T-helper 1 cell treated with Interleukin-12 subunit alpha and Interleukin-12 subunit beta and Interleukin-4 antibody, amounts not matched to agents 30 μg/mL and 1 μg/mL, for 36 hours (primary cell): ENCODE data around the gene WNT7B.

ENCODE experiments used
- H3K27ac Mint-ChIP-seq: one replicate; pipeline ENCODE4 v1.8.0; 2021; ENCODE audit warnings: mild to moderate bottlenecking, mixed read lengths
- H3K27me3 Mint-ChIP-seq: one replicate; pipeline ENCODE4 v1.8.0; 2021; ENCODE audit warnings: low read depth, mixed read lengths
- H3K36me3 Mint-ChIP-seq: one replicate; pipeline ENCODE4 v1.8.0; 2021; ENCODE audit warnings: low read depth, mixed read lengths
- H3K4me1 Mint-ChIP-seq: one replicate; pipeline ENCODE4 v1.8.0; 2021; ENCODE audit warnings: low read depth, mixed read lengths
- H3K4me3 Mint-ChIP-seq: one replicate; pipeline ENCODE4 v1.8.0; 2021; ENCODE audit warnings: mild to moderate bottlenecking, moderate library complexity, mixed read lengths
- H3K9me3 Mint-ChIP-seq: one replicate; pipeline ENCODE4 v1.8.0; 2021; ENCODE audit warnings: mixed read lengths

Gene WNT7B

GRCh38 chr22:46002757-46003270 lies 25.9 kb upstream of the WNT7B start:
- H3K4me3 Mint-ChIP-seq: no peak overlapping the region
- no peaks in the 10 kb centered on the region for H3K27me3 Mint-ChIP-seq
- H3K9me3 Mint-ChIP-seq: no peaks in the 10 kb centered on the region
- H3K36me3 Mint-ChIP-seq: no peaks in the 10 kb centered on the region
- H3K27ac Mint-ChIP-seq: no peak overlapping the region
- H3K4me1 Mint-ChIP-seq: peaks cover 3% of the 10 kb centered on the region

- no peaks in the 10 kb centered on the region for H3K9me3 Mint-ChIP-seq
- no peak overlapping the region for H3K4me3 Mint-ChIP-seq
- no peaks in the 10 kb centered on the region for H3K36me3 Mint-ChIP-seq
- H3K27me3 Mint-ChIP-seq: no peaks in the 10 kb centered on the region
- no peak overlapping the region for H3K27ac Mint-ChIP-seq
- H3K4me1 Mint-ChIP-seq: peaks cover 3% of the 10 kb centered on the region
Observed at GRCh38 chr22:46001426-46002106, 24.6 kb upstream of the WNT7B start.

GRCh38 chr22:46001046-46001425 lies 24.1 kb upstream of the WNT7B start:
- no peaks in the 10 kb centered on the region for H3K27me3 Mint-ChIP-seq
- no peaks in the 10 kb centered on the region for H3K36me3 Mint-ChIP-seq
- H3K27ac Mint-ChIP-seq: no peak overlapping the region
- no peak overlapping the region for H3K4me3 Mint-ChIP-seq
- H3K9me3 Mint-ChIP-seq: no peaks in the 10 kb centered on the region
- peaks cover 3% of the 10 kb centered on the region for H3K4me1 Mint-ChIP-seq

GRCh38 chr22:46000081-46001027 lies 23.4 kb upstream of the WNT7B start:
- peaks cover 3% of the 10 kb centered on the region for H3K4me1 Mint-ChIP-seq
- H3K27me3 Mint-ChIP-seq: no peaks in the 10 kb centered on the region
- no peak overlapping the region for H3K4me3 Mint-ChIP-seq
- H3K36me3 Mint-ChIP-seq: no peaks in the 10 kb centered on the region
- no peaks in the 10 kb centered on the region for H3K9me3 Mint-ChIP-seq
- H3K27ac Mint-ChIP-seq: no peak overlapping the region

- Mint-ChIP-seq H3K27ac (no peak overlapping the region), H3K9me3 (no peaks in the 10 kb centered on the region), H3K4me3 (no peak overlapping the region), H3K36me3 (no peaks in the 10 kb centered on the region), H3K27me3 (no peaks in the 10 kb centered on the region), H3K4me1 (peaks cover 2% of the 10 kb centered on the region)
Observed at GRCh38 chr22:45999379-45999971, 22.5 kb upstream of the WNT7B start.

GRCh38 chr22:45998638-45999378 lies 21.8 kb upstream of the WNT7B start:
- no peak overlapping the region for H3K4me3 Mint-ChIP-seq
- H3K36me3 Mint-ChIP-seq: no peaks in the 10 kb centered on the region
- H3K27ac Mint-ChIP-seq: no peak overlapping the region
- H3K27me3 Mint-ChIP-seq: no peaks in the 10 kb centered on the region
- H3K9me3 Mint-ChIP-seq: no peaks in the 10 kb centered on the region
- no peaks in the 10 kb centered on the region for H3K4me1 Mint-ChIP-seq

- Mint-ChIP-seq H3K9me3 (no peaks in the 10 kb centered on the region), H3K4me1 (no peaks in the 10 kb centered on the region), H3K27ac (no peak overlapping the region), H3K27me3 (no peaks in the 10 kb centered on the region), H3K4me3 (no peak overlapping the region), H3K36me3 (no peaks in the 10 kb centered on the region)
Observed at GRCh38 chr22:45997777-45998637, 21.0 kb upstream of the WNT7B start.

GRCh38 chr22:45997077-45997776 lies 20.3 kb upstream of the WNT7B start:
- no peak overlapping the region for H3K4me3 Mint-ChIP-seq
- peaks cover under 1% of the 10 kb centered on the region for H3K27me3 Mint-ChIP-seq
- no peaks in the 10 kb centered on the region for H3K4me1 Mint-ChIP-seq
- H3K27ac Mint-ChIP-seq: no peak overlapping the region
- no peaks in the 10 kb centered on the region for H3K36me3 Mint-ChIP-seq
- H3K9me3 Mint-ChIP-seq: no peaks in the 10 kb centered on the region

- no peaks in the 10 kb centered on the region for H3K36me3 Mint-ChIP-seq
- H3K4me3 Mint-ChIP-seq: no peak overlapping the region
- H3K4me1 Mint-ChIP-seq: no peaks in the 10 kb centered on the region
- no peak overlapping the region for H3K27ac Mint-ChIP-seq
- no peaks in the 10 kb centered on the region for H3K9me3 Mint-ChIP-seq
- peaks cover 3% of the 10 kb centered on the region for H3K27me3 Mint-ChIP-seq
Observed at GRCh38 chr22:45996241-45997076, 19.5 kb upstream of the WNT7B start.

GRCh38 chr22:45995405-45996101 lies 18.6 kb upstream of the WNT7B start:
- no peak overlapping the region for H3K27ac Mint-ChIP-seq
- no peak overlapping the region for H3K4me3 Mint-ChIP-seq
- H3K27me3 Mint-ChIP-seq: peaks cover 3% of the 10 kb centered on the region
- H3K36me3 Mint-ChIP-seq: no peaks in the 10 kb centered on the region
- no peaks in the 10 kb centered on the region for H3K4me1 Mint-ChIP-seq
- no peaks in the 10 kb centered on the region for H3K9me3 Mint-ChIP-seq

GRCh38 chr22:45994491-45995404 lies 17.8 kb upstream of the WNT7B start:
- H3K4me3 Mint-ChIP-seq: no peak overlapping the region
- no peaks in the 10 kb centered on the region for H3K4me1 Mint-ChIP-seq
- H3K27me3 Mint-ChIP-seq: peaks cover 3% of the 10 kb centered on the region
- H3K36me3 Mint-ChIP-seq: no peaks in the 10 kb centered on the region
- no peak overlapping the region for H3K27ac Mint-ChIP-seq
- no peaks in the 10 kb centered on the region for H3K9me3 Mint-ChIP-seq
